Upper lobe of right lung (tissue), 1 donor: Measurements from ENCODE around the gene PIGK. TPM values are rescaled to one million over a fixed set of nuclear protein-coding genes. Genes with fewer than 3 reads are reported as not detected.
A peak's percentile ranks its signal among the peaks of the same experiment; 100 is the strongest.

Experiments
- ATAC-seq: fragments of 200-7000 bp; cut with Tn5 transposase; one replicate; pipeline ENCODE4 v1.9.1; 2020; ENCODE audit warnings: mild to moderate bottlenecking, moderate library complexity
- DNase-seq: peaks from one replicate; pipeline ENCODE4 v3.0.0-alpha.2; 2020
- H3K27ac ChIP-seq: fragments of 200-600 bp; one replicate; pipeline ENCODE4 v1.8.0; 2022
- H3K27me3 ChIP-seq: fragments of 200-600 bp; one replicate; pipeline ENCODE4 v1.8.0; 2022; ENCODE audit warnings: mild to moderate bottlenecking
- H3K36me3 ChIP-seq: fragments of 200-600 bp; one replicate; pipeline ENCODE4 v1.8.0; 2022
- H3K4me1 ChIP-seq: fragments of 200-600 bp; one replicate; pipeline ENCODE4 v1.8.0; 2022
- H3K4me3 ChIP-seq: fragments of 200-600 bp; one replicate; pipeline ENCODE4 v1.8.0; 2022; ENCODE audit warnings: mild to moderate bottlenecking
- H3K9me3 ChIP-seq: fragments of 200-600 bp; one replicate; pipeline ENCODE4 v1.8.0; 2022
- CTCF ChIP-seq: fragments of 200-600 bp; IDR thresholded peaks from one replicate; pipeline ENCODE4 v1.8.0; 2022; ENCODE audit warnings: antibody characterized with exemption
- intact Hi-C: fragments of 100-400 bp; cut with DNase I; formaldehyde crosslinking; loops from one replicate; pipeline ENCODE4 v1.11.0; 2022
- total RNA-seq: library from RNA; stranded (reverse); fragmentation: NEBNext Ultra II Directional; extraction: Animal tissue kit (Norgen Biotek cat#: 25700); gene quantifications from one replicate; pipeline ENCODE4 v1.2.1, GENCODE V29; 2021
- donor health status: DM: no; HTN: yes; CAD: no; lungs with severe emphysema.

The PIGK gene
- total RNA-seq, 1 donor from 2014 or later: 29.9 TPM

- DNase-seq: no peak
- Histone ChIP-seq H3K9me3 (no peaks in the 10 kb centered on the region), H3K36me3 (no peaks in the 10 kb centered on the region), H3K4me1 (no peaks in the 10 kb centered on the region), H3K27ac (no peak overlapping the region), H3K4me3 (no peak overlapping the region), H3K27me3 (no peaks in the 10 kb centered on the region)
- ATAC-seq: no peak
- no peak for TF ChIP-seq CTCF
- intact Hi-C loops: no loop called here
These were observed 156.1 kb downstream of the PIGK start for GRCh38 chr1:77063118-77063517.

GRCh38 chr1:77061162-77061561 is 158.1 kb downstream of the PIGK start:
- intact Hi-C loops: no loop called here
- TF ChIP-seq CTCF: no peak
- ATAC-seq (no peak), DNase-seq (no peak)
- Histone ChIP-seq H3K27me3 (no peaks in the 10 kb centered on the region), H3K36me3 (no peaks in the 10 kb centered on the region), H3K27ac (no peak overlapping the region), H3K9me3 (no peaks in the 10 kb centered on the region), H3K4me1 (no peaks in the 10 kb centered on the region), H3K4me3 (no peak overlapping the region)

GRCh38 chr1:77060000-77060399 is 159.2 kb downstream of the PIGK start:
- ATAC-seq (peak; percentile 67), DNase-seq (no peak)
- TF ChIP-seq CTCF: no peak
- no peak overlapping the region for H3K4me3 ChIP-seq
- H3K27me3 ChIP-seq: no peaks in the 10 kb centered on the region
- intact Hi-C loops: no loop called here
- no peak overlapping the region for H3K27ac ChIP-seq
- H3K9me3 ChIP-seq: no peaks in the 10 kb centered on the region
- H3K36me3 ChIP-seq: no peaks in the 10 kb centered on the region
- no peaks in the 10 kb centered on the region for H3K4me1 ChIP-seq

GRCh38 chr1:77057994-77058585 is 161.1 kb downstream of the PIGK start:
- H3K27me3 ChIP-seq: no peaks in the 10 kb centered on the region

GRCh38 chr1:77056525-77056924 is 162.7 kb downstream of the PIGK start:
- Histone ChIP-seq H3K4me3 (no peak overlapping the region), H3K36me3 (no peaks in the 10 kb centered on the region), H3K27me3 (no peaks in the 10 kb centered on the region), H3K9me3 (no peaks in the 10 kb centered on the region), H3K27ac (no peak overlapping the region), H3K4me1 (no peaks in the 10 kb centered on the region)
- DNase-seq (no peak), ATAC-seq (no peak)
- TF ChIP-seq CTCF: no peak
- intact Hi-C loops: no loop called here

More at GRCh38 chr1:77057994-77058585, 161.1 kb downstream of the PIGK start:
- no peaks in the 10 kb centered on the region for H3K4me1 ChIP-seq
- no peak overlapping the region for H3K4me3 ChIP-seq
- intact Hi-C loops: no loop called here
- ATAC-seq (no peak), DNase-seq (no peak)
- H3K27ac ChIP-seq: no peak overlapping the region
- TF ChIP-seq CTCF: no peak
- H3K9me3 ChIP-seq: no peaks in the 10 kb centered on the region
- no peaks in the 10 kb centered on the region for H3K36me3 ChIP-seq

GRCh38 chr1:77051425-77051824 is 167.8 kb downstream of the PIGK start:
- H3K4me3 ChIP-seq: no peak overlapping the region
- ATAC-seq (no peak), DNase-seq (no peak)
- no peaks in the 10 kb centered on the region for H3K27me3 ChIP-seq
- H3K9me3 ChIP-seq: no peaks in the 10 kb centered on the region
- no peak for TF ChIP-seq CTCF
- H3K4me1 ChIP-seq: no peaks in the 10 kb centered on the region
- no peak overlapping the region for H3K27ac ChIP-seq
- H3K36me3 ChIP-seq: no peaks in the 10 kb centered on the region
- intact Hi-C loops: no loop called here
